OCI-LY3 (cell line): ENCODE results near the gene PANK4.

Source experiments
- H2AFZ ChIP-seq: fragments of 200-600, 300-600 bp; shearing (Covaris generic); 2 replicates; pipeline ENCODE4 v1.6.0; 2014; ENCODE audit warnings: antibody characterized with exemption, low read depth, low read length
- H3K27ac ChIP-seq: fragments of 200-600, 300-600 bp; sonication (generic); 2 replicates; pipeline ENCODE4 v1.5.1; 2014; ENCODE audit warnings: mild to moderate bottlenecking, low read length, moderate library complexity, mixed read lengths
- H3K27me3 ChIP-seq: fragments of 200-600, 300-600 bp; sonication (generic); 2 replicates; pipeline ENCODE4 v1.6.1; 2014; ENCODE audit warnings: low read depth, low read length, mixed read lengths
- H3K36me3 ChIP-seq: fragments of 200-600, 300-600 bp; sonication (generic); replicated peaks from 2 replicates; pipeline ENCODE3; 2014; ENCODE audit warnings: low read depth, low read length, mixed read lengths
- H3K4me1 ChIP-seq: fragments of 300-600, 200-600 bp; sonication (generic); 2 replicates; pipeline ENCODE4 v1.6.1; 2014; ENCODE audit warnings: low read length, mixed read lengths
- H3K4me2 ChIP-seq: fragments of 200-600, 300-600 bp; sonication (generic); 2 replicates; pipeline ENCODE4 v1.6.1; 2014; ENCODE audit warnings: low read length, mixed read lengths
- H3K4me3 ChIP-seq: fragments of 300-600, 200-600 bp; sonication (generic); 2 replicates; pipeline ENCODE4 v1.5.1; 2014; ENCODE audit warnings: antibody characterized with exemption, mild to moderate bottlenecking, low read length, moderate library complexity
- H3K79me2 ChIP-seq: fragments of 300-600, 200-600 bp; shearing (Covaris generic); 2 replicates; pipeline ENCODE4 v1.6.1; 2014; ENCODE audit warnings: mild to moderate bottlenecking, low read length, mixed read lengths
- H3K9ac ChIP-seq: fragments of 300-600, 200-600 bp; shearing (Covaris generic); 2 replicates; pipeline ENCODE4 v1.6.0; 2014; ENCODE audit warnings: mild to moderate bottlenecking, low read length, moderate library complexity
- H3K9me3 ChIP-seq: fragments of 200-600, 300-600 bp; shearing (Covaris generic); 2 replicates; pipeline ENCODE4 v1.6.1; 2014; ENCODE audit warnings: low read length, mixed read lengths; ENCODE audit not compliant: insufficient read depth
- H4K20me1 ChIP-seq: fragments of 200-600, 300-600 bp; sonication (generic); 2 replicates; pipeline ENCODE4 v1.6.1; 2016; ENCODE audit warnings: low read length, mixed read lengths; ENCODE audit not compliant: insufficient read depth
- CTCF ChIP-seq: fragments of 200-600, 300-600 bp; sonication (generic); IDR thresholded peaks from 2 replicates; pipeline ENCODE4 v1.5.1; 2014; ENCODE audit warnings: antibody characterized with exemption, low read length, low read depth
- EZH2phosphoT487 ChIP-seq: fragments of 200-600 bp; shearing (Covaris generic); IDR thresholded peaks from 2 replicates; pipeline ENCODE4 v1.6.1; 2018; ENCODE audit warnings: antibody characterized with exemption, mixed run types, low read depth

PANK4 gene

DNA sequence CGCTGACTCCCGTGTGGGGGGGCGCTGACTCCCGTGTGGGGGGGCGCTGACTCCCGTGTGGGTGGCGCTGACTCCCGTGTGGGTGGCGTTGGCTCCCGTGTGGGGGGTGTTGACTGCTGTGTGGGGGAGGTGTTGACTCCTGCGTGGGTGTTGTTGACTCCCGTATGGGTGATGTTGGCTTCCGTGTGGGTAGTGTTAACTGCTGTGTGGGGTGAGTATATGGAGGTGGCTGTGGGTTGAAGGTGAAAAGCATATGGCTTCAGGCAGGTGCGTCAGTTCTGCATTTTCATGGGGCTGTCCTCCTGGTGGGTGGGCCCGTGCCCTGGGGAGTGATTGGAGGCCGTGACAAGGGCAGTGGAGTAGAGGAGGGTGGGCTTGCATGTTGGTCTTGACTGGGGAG lies 42.4 kb downstream of the PANK4 start:
- Histone ChIP-seq H3K4me1 (no peaks in the 10 kb centered on the region), H3K27me3 (no peaks in the 10 kb centered on the region), H3K4me3 (no peak overlapping the region), H3K9me3 (no peaks in the 10 kb centered on the region), H3K36me3 (no peaks in the 10 kb centered on the region), H3K4me2 (no peak overlapping the region), H3K27ac (no peak overlapping the region), H3K79me2 (no peaks in the 10 kb centered on the region), H3K9ac (no peak overlapping the region), H4K20me1 (no peaks in the 10 kb centered on the region), H2AFZ (no peak overlapping the region)
- no peak for TF ChIP-seq EZH2phosphoT487
- no peak for TF ChIP-seq CTCF

DNA sequence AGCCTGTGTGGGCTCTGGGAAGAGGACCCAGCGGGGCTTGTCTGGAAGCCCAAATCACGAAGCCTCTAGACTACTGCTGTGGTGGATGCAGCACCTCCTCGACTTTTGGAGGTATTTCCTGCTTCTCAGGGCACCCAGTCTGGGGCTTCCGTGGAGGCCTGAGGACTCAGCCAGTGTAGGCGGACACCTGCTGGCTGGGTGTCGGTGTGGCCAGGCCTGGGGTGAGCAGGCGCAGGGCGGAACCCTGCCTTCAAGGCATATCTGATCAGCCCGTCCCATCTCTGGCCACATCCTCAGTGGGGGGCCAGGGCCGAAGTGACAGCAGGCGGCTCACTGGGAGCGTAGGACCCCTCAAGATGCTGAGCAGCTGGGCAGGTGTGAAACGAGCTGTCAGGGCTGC lies 43.4 kb downstream of the PANK4 start:
- H3K27me3 ChIP-seq: no peaks in the 10 kb centered on the region
- no peak overlapping the region for H3K4me3 ChIP-seq
- no peak overlapping the region for H3K27ac ChIP-seq
- no peaks in the 10 kb centered on the region for H3K36me3 ChIP-seq
- TF ChIP-seq EZH2phosphoT487 (no peak), CTCF (no peak)
- no peak overlapping the region for H2AFZ ChIP-seq
- H3K4me2 ChIP-seq: no peak overlapping the region
- no peaks in the 10 kb centered on the region for H3K79me2 ChIP-seq
- H4K20me1 ChIP-seq: no peaks in the 10 kb centered on the region
- H3K9me3 ChIP-seq: no peaks in the 10 kb centered on the region
- H3K9ac ChIP-seq: no peak overlapping the region
- H3K4me1 ChIP-seq: no peaks in the 10 kb centered on the region

GRCh38 chr1:2482588-2482987 lies 43.8 kb downstream of the PANK4 start:
- no peak overlapping the region for H3K27ac ChIP-seq
- H3K9me3 ChIP-seq: no peaks in the 10 kb centered on the region
- no peaks in the 10 kb centered on the region for H3K4me1 ChIP-seq
- no peaks in the 10 kb centered on the region for H3K36me3 ChIP-seq
- H3K4me3 ChIP-seq: no peak overlapping the region
- H3K79me2 ChIP-seq: no peaks in the 10 kb centered on the region
- no peak overlapping the region for H3K4me2 ChIP-seq
- H4K20me1 ChIP-seq: no peaks in the 10 kb centered on the region
- no peak for TF ChIP-seq EZH2phosphoT487
- no peak for TF ChIP-seq CTCF
- H2AFZ ChIP-seq: no peak overlapping the region
- no peak overlapping the region for H3K9ac ChIP-seq
- no peaks in the 10 kb centered on the region for H3K27me3 ChIP-seq

DNA sequence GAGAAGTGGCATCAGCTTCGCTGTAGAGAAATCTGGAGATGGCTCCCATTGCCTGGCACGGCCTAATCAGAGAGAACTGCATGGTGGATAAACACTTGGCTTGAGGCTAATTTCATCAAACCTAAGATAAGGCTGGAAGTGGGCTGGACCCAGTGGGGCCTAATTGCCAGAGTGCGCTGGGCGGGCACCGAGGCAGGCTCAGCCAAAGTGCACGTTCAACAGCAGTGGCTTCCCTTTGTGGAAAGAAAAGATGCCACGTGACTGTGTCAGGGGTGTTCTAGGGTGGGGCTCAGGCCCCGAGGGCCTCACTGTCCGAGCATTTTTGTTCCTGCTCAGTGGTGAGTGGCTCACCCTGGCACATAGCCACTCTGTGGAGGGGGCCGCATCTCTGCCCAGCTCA lies 44.5 kb downstream of the PANK4 start:
- Histone ChIP-seq H3K4me2 (no peak overlapping the region), H3K4me1 (no peaks in the 10 kb centered on the region), H3K27me3 (no peaks in the 10 kb centered on the region), H3K9me3 (no peaks in the 10 kb centered on the region), H3K4me3 (no peak overlapping the region), H3K27ac (no peak overlapping the region), H2AFZ (no peak overlapping the region), H3K79me2 (no peaks in the 10 kb centered on the region), H4K20me1 (no peaks in the 10 kb centered on the region), H3K9ac (no peak overlapping the region), H3K36me3 (no peaks in the 10 kb centered on the region)
- TF ChIP-seq CTCF (no peak), EZH2phosphoT487 (no peak)
